HG02623 (cell line): Measurements from ENCODE around the gene PIK3CG.
A peak's percentile ranks its signal among the peaks of the same experiment; 100 is the strongest.

Source experiments
- ATAC-seq: cut with Tn5 transposase; IDR thresholded peaks from one replicate; pipeline ENCODE4 v1.9.1; 2021; ENCODE audit warnings: moderate library complexity; ENCODE audit not compliant: unreplicated experiment

The PIK3CG gene

GRCh38 chr7:106855540-106856132 is 9.4 kb upstream of the PIK3CG start:
- no peak for ATAC-seq

GRCh38 chr7:106858618-106859532 is 6.2 kb upstream of the PIK3CG start:
- ATAC-seq = no peak

DNA sequence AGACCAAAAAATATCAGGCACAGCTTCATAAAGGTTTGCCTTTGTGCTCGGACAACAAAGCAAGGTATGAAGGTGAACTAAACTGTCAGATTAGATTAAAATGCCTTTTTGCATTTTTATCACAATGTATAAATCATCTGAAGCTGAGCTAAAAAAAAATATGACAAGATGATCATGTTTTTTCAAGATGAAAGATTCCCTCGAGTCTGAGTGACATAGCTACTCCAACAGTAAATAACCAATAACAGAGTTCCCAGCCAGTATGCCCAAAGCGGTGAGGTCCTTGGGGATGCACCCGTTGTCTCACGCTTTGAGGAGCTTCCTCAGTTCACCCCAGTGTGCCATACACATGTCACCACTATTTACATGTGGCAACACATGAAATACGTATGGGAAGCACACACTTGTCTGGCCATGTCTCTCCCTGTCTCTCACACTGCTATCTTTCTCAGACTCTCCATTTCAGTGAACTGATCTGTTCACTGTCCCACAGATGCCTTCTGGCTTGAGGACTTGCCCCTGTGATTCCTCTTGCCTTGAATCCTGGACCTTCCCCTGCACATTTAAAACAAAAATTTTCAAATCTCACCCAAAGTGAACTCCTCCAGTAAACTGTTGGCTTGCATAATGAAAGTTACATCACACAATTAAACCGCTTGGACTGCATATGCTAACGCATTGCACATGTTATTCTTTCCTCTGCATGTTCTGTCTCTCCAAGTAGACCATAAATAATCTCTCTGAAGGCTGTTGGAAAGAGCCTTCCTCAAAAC is 2.6 kb upstream of the PIK3CG start:
- no peak for ATAC-seq

DNA sequence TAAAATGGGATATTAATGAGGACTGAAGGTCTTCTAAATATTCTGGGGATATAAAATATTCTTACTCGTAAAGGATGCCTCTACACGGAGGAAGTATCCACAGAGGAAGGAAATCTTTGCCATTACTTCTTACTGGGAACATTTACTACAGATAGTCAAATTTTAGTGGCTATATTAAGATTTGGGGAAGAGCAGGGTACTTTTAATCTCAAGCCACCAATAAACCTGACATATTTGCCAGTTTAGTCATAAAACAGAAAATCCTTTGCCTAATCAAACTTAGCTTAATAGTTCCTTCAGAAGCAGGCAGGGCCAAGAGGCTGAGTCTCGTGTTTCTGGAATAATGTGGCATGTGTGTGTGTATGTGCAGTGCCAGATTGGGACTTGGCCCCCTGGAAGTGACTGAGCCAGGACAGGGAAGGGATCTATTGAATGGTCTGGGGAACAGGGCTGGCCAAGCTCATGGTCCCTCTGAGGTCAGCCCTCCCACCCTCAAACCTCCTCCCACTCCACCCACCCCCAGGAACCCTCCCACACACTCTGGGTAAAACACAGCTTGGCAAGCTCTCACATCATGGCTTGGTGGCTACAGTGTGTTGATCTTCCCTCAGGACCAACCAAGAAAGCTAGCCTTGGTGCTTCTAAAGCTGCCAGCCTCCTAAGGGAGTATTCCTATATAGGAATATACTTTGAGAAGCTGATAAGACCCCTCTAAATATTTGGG is 1.6 kb upstream of the PIK3CG start:
- ATAC-seq = no peak

GRCh38 chr7:106864298-106865081 is 592 bp upstream of the PIK3CG start:
- peak; percentile 33 for ATAC-seq

GRCh38 chr7:106866298-106867281 is 1.5 kb downstream of the PIK3CG start:
- ATAC-seq = peak; percentile 20

DNA sequence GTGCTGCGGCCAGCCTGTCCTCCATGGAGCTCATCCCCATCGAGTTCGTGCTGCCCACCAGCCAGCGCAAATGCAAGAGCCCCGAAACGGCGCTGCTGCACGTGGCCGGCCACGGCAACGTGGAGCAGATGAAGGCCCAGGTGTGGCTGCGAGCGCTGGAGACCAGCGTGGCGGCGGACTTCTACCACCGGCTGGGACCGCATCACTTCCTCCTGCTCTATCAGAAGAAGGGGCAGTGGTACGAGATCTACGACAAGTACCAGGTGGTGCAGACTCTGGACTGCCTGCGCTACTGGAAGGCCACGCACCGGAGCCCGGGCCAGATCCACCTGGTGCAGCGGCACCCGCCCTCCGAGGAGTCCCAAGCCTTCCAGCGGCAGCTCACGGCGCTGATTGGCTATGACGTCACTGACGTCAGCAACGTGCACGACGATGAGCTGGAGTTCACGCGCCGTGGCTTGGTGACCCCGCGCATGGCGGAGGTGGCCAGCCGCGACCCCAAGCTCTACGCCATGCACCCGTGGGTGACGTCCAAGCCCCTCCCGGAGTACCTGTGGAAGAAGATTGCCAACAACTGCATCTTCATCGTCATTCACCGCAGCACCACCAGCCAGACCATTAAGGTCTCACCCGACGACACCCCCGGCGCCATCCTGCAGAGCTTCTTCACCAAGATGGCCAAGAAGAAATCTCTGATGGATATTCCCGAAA is 2.7 kb downstream of the PIK3CG start:
- ATAC-seq = no peak

DNA sequence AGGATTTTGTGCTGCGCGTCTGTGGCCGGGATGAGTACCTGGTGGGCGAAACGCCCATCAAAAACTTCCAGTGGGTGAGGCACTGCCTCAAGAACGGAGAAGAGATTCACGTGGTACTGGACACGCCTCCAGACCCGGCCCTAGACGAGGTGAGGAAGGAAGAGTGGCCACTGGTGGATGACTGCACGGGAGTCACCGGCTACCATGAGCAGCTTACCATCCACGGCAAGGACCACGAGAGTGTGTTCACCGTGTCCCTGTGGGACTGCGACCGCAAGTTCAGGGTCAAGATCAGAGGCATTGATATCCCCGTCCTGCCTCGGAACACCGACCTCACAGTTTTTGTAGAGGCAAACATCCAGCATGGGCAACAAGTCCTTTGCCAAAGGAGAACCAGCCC is 3.3 kb downstream of the PIK3CG start:
- no peak for ATAC-seq

- no peak for ATAC-seq
Measured at GRCh38 chr7:106869954-106870353, 4.9 kb downstream of the PIK3CG start.

- ATAC-seq = no peak
Measured at GRCh38 chr7:106870528-106870927, 5.4 kb downstream of the PIK3CG start.

GRCh38 chr7:106870983-106871410 is 5.9 kb downstream of the PIK3CG start:
- ATAC-seq = peak; percentile 94

DNA sequence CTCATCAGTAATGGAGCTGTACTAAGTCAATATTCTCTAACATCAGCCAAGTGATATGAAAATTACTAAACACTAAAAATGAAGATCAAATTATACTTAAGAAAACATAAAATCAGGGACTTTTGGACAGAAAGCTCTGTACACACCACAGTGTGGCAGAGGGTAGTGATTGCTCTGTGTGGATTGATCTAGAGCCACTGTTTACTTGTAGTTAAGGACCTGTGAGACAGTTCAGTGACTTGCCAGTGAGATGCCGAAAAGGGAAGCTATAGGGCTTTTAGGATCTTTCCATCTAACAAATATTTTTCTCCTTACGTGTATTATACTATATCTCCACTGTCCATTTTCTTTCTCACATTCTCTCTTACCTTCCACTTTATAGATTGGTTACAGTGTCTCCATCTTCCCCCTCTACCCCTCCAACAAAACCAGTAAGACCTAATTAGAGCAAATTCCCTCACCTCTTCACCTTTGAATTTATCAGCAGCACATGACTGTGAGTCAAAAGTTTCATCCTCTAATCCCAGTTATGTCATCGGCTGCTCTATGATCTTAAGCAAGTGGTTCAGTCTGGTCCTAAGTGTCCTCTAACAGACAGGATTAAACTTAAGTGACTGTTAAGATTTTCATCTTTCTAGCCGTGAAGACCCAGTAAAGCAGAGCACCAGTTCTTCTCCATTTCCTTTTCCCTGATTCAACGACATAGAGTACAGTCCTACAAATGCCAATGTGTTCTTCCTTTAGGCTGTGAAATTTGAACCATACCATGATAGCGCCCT is 6.9 kb downstream of the PIK3CG start:
- no peak for ATAC-seq

DNA sequence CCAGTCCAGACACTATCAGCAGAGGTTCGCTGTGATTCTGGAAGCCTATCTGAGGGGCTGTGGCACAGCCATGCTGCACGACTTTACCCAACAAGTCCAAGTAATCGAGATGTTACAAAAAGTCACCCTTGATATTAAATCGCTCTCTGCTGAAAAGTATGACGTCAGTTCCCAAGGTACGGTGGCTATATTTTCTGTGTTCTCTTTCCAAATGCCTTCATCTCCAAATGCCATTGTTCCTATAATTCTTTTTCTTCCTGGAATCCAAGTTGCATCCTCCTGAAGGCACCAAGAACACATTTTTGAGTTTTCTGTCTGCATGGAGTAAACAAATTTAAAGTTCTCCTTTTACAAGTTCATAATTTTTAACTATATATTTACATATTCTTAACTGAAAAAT is 7.7 kb downstream of the PIK3CG start:
- ATAC-seq = no peak

DNA sequence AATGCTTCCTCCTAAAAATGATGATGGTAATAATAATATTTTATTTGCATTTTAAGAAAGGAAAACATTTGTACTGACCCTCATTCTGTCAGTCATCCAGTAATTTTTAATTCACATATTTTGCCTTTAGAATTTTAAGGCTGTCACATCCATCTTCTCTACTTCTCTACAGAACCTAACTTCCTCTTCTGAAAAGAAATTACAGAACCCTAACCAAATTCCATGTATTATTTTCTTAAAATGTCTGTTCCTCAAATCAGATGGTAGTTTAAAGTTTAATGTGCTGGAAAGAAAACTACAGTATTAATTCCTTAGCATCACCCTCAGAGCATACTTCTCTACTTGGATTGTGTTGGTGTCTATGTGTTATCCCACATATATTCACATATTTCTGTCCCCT is 9.0 kb downstream of the PIK3CG start:
- ATAC-seq = no peak

DNA sequence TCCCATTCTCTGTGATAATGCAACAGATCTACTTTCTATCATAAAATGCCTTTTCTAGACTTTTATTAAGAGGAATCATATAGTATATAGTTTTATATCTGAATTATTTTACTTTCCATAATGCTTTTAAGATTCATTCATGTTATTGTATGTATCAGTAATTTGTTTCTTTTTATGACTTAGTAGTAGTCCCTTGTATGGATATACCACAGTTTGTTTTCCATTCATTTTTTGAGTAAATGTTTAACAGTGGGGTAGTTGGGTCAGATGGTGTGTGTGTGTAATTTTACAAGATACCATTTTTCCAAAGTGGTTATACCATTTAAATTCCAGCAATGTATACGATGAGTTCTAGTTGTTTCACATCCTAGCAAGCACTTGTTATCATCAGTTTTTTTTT is 10.4 kb downstream of the PIK3CG start:
- ATAC-seq = no peak

DNA sequence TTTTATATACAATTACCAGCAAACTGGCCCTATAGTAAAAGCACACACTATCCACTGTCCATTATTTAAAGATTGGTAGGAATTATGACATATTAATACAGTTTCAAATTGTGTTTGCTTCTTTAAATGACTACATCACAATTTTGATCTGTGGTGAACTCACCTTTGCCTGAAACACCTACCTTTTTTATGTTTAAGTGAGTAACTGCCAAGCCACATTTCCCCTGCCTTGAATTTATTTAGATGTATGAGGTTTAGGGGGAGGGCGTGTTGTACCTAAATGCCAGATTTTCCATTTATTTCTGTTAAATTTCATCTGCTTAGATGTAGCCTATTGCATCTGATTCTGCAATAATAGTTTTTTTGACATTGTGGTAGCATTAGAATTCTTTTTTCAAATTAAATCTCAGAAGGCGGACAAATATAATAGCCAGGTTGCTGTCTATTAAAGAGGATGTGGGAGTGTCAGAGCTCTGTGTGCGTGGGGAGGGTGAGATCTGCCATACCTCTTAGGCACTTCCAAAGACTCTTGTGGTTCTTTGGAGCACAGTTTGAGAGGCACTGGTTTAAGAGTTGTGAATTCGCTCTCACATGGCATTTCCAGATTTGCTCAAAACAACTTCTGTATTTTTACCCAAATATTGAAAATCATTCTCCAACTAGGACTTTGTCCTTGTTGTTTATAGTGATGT is 13.8 kb downstream of the PIK3CG start:
- ATAC-seq = no peak

- ATAC-seq = no peak
Measured at GRCh38 chr7:106881984-106882383, 16.9 kb downstream of the PIK3CG start.
